Measurements from ENCODE around the gene KREMEN1. TPM values are rescaled to one million over a fixed set of nuclear protein-coding genes. Genes with fewer than 3 reads are reported as not detected.

Gene KREMEN1
- total RNA-seq, 1 donor from 2014 or later, result 24.6 TPM

- Histone ChIP-seq H3K36me3 (peaks cover 0 to 37% of the 10 kb centered on the region in 2 donors), H3K4me3 (no peak overlapping the region), H3K27ac (no peak overlapping the region), H3K27me3 (no peaks in the 10 kb centered on the region), H3K9me3 (no peaks in the 10 kb centered on the region), H3K4me1 (peaks cover 3% of the 10 kb centered on the region)
- intact Hi-C loops (cut with DNase I), result no loop called here
- no peak for TF ChIP-seq POLR2A (IDR thresholded peaks at IDR 0.05)
- TF ChIP-seq POLR2AphosphoS5 (IDR thresholded peaks at IDR 0.05; ENCODE audit: insufficient read depth in 1 of 2, low read depth in 1 of 2), result no peak
- TF ChIP-seq, protein P1, sequence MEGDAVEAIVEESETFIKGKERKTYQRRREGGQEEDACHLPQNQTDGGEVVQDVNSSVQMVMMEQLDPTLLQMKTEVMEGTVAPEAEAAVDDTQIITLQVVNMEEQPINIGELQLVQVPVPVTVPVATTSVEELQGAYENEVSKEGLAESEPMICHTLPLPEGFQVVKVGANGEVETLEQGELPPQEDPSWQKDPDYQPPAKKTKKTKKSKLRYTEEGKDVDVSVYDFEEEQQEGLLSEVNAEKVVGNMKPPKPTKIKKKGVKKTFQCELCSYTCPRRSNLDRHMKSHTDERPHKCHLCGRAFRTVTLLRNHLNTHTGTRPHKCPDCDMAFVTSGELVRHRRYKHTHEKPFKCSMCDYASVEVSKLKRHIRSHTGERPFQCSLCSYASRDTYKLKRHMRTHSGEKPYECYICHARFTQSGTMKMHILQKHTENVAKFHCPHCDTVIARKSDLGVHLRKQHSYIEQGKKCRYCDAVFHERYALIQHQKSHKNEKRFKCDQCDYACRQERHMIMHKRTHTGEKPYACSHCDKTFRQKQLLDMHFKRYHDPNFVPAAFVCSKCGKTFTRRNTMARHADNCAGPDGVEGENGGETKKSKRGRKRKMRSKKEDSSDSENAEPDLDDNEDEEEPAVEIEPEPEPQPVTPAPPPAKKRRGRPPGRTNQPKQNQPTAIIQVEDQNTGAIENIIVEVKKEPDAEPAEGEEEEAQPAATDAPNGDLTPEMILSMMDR (IDR thresholded peaks at IDR 0.05), result no peak
- no peak for DNase-seq (ENCODE audit: extremely low spot score in 2 of 2)
Observed at GRCh38 chr22:29049655-29050263, 23.1 kb upstream of the KREMEN1 start.

DNA sequence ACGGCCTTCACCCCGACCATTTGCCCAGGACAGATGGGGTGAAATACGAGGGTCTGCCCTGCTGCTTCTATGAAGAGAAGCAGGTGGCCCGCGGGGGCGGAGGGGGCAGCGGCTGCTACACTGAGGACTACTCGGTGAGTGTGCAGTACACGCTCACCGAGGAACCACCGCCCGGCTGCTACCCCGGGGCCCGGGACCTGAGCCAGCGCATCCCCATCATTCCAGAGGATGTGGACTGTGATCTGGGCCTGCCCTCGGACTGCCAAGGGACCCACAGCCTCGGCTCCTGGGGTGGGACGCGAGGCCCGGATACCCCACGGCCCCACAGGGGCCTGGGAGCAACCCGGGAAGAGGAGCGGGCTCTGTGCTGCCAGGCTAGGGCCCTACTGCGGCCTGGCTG, 22.4 kb upstream of the KREMEN1 start:
- no peaks in the 10 kb centered on the region for H3K4me1 ChIP-seq
- no peak for DNase-seq (ENCODE audit: extremely low spot score in 2 of 2)
- H3K27ac ChIP-seq, result no peak overlapping the region
- intact Hi-C loops (cut with DNase I), result no loop called here
- H3K36me3 ChIP-seq, result peaks cover 0 to 37% of the 10 kb centered on the region in 2 donors
- H3K4me3 ChIP-seq, result no peak overlapping the region
- TF ChIP-seq, protein P1 (IDR thresholded peaks at IDR 0.05), result no peak
- H3K9me3 ChIP-seq, result no peaks in the 10 kb centered on the region
- no peaks in the 10 kb centered on the region for H3K27me3 ChIP-seq

DNA sequence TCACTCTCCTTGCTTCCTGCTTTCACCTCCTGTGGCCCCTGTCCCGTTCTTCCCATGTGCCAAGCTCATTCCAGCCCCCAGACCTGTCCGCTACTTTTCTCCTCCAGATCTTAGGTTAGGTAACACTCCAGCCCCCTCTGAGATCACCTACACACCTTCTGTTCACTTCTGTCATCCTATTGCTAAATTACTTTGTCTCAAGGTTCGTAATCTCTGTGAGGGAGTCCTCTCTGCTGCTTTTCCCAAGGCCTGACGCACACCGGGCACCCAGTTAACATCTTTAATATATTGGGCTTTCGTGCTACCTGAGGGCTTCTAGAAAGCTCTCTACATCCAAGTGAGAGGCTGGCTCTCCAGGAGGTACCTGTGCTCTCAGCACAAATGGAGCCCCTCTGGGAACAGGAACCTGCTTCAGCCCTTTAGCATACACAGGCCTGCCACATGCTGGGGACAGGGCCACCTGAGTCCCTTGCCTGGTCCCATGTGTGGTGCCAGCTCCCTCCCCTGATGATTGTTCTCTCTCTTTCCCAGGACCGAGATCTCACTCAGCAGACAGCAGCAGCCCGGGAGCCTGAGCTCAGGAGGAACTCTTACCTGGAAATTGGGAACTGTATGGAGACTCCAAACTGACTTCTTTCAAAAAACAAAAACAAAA, 19.7 kb upstream of the KREMEN1 start:
- intact Hi-C loops (cut with DNase I), result no loop called here
- H3K27ac ChIP-seq, result no peak overlapping the region
- peaks cover 0 to 25% of the 10 kb centered on the region in 2 donors for H3K36me3 ChIP-seq
- H3K4me1 ChIP-seq, result no peaks in the 10 kb centered on the region
- no peaks in the 10 kb centered on the region for H3K9me3 ChIP-seq
- no peaks in the 10 kb centered on the region for H3K27me3 ChIP-seq
- TF ChIP-seq POLR2AphosphoS5 (IDR thresholded peaks at IDR 0.05; ENCODE audit: insufficient read depth in 1 of 2, low read depth in 1 of 2), result no peak
- H3K4me3 ChIP-seq, result no peak overlapping the region
- no peak for DNase-seq (ENCODE audit: extremely low spot score in 2 of 2)

DNA sequence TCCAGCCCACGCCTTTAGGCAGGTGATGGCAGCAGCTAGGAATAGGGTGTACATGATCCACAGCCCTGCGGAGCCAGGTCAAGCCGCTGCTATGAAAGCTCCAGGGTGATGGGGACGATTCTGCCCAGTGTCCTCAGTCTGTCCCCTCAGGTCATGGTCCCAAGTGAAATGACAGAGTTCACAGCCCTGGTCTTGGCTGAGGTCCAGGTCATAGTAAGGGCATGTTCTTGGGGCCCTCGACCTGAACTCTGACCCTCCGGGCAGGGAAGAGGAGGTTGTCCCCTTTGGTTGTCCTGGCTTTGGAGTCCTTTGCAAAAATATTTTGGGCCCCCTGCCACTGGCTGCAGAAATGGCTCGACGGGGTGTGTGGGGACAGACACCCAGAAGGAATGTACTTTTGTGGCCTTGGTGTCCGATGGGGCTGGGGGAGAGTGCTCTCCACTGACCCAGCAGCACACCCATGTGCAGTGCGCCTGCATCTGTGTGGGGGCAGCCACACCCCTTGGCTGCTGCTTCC, 18.5 kb upstream of the KREMEN1 start:
- H3K9me3 ChIP-seq, result no peaks in the 10 kb centered on the region
- H3K27ac ChIP-seq, result no peak overlapping the region
- H3K4me3 ChIP-seq, result no peak overlapping the region
- H3K4me1 ChIP-seq, result no peaks in the 10 kb centered on the region
- no peaks in the 10 kb centered on the region for H3K27me3 ChIP-seq
- intact Hi-C loops (cut with DNase I), result no loop called here
- H3K36me3 ChIP-seq, result peaks cover 0 to 13% of the 10 kb centered on the region in 2 donors
- TF ChIP-seq, protein P1 (IDR thresholded peaks at IDR 0.05), result no peak
- DNase-seq (ENCODE audit: extremely low spot score in 2 of 2), result no peak

DNA sequence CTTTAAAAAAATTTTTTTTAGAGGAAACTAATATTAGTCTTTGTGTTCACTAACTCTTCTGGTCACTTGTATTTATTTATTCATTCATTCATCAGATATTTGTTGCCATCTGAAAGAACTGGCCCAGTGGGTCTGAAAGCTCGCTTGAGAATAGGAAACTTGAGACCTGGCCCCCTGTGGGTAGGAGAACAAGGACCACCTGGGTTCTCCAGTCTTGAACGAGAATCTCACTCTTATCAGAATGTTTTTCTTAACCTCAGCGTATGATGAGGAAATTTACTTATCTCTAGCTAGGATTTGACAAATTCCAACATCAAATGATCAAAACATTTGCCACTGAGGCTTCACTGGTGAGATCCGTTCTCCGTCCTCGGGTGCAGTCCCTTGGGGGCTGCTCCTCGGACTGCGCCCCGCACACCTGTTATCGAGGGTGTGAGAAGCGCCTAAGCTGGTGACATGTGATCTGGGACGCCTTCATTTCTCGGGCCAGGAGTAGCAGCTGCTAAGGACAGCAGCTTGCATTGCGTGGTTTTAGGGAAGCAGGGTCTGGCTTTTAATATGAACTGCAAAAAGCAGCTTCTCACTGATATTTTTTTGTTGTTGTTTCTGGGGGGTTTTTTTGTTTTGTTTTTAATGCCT, 17.5 kb upstream of the KREMEN1 start:
- no peaks in the 10 kb centered on the region for H3K4me1 ChIP-seq
- TF ChIP-seq POLR2AphosphoS5 (IDR thresholded peaks at IDR 0.05; ENCODE audit: insufficient read depth in 1 of 2, low read depth in 1 of 2) (no peak), POLR2A (IDR thresholded peaks at IDR 0.05) (no peak)
- TF ChIP-seq, protein P1 (IDR thresholded peaks at IDR 0.05), result no peak
- DNase-seq (ENCODE audit: extremely low spot score in 2 of 2), result no peak
- no peaks in the 10 kb centered on the region for H3K27me3 ChIP-seq
- no peak overlapping the region for H3K4me3 ChIP-seq
- H3K27ac ChIP-seq, result no peak overlapping the region
- no peaks in the 10 kb centered on the region for H3K9me3 ChIP-seq
- peaks cover 0 to 3% of the 10 kb centered on the region in 2 donors for H3K36me3 ChIP-seq
- intact Hi-C loops (cut with DNase I), result no loop called here
